HG02763 (cell line): ENCODE data around the gene OR5H15.
"Not testable (repeated sequence)": the region's sequence is repeated elsewhere in the genome, so short reads cannot be mapped to it uniquely, and the experiment has no call there.

Experiments used
- ATAC-seq: cut with Tn5 transposase; IDR thresholded peaks from one replicate; pipeline ENCODE4 v1.9.1; 2021; ENCODE audit warnings: mild to moderate bottlenecking, moderate library complexity; ENCODE audit not compliant: unreplicated experiment

The OR5H15 gene

DNA sequence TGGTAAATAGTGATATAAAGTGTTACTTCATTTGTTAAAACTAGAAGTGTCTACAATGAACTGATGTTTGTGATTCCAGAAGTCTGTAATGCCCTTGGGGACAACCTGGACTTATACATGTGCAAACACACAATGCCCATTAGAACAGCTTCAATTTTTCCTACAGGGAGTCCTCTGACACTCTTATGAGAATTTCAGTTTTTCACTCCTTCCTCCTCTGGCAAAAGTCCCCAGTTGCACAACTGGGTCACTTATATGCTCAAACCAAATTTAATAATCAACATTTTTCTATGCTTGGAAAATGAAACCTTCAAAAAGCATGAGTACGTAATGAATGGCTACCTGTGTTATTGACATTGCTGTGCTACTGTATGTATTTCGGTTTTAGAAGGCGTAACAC, at the start of gene OR5H15:
TSS of gene OR5H15 (plus strand) at position 301 of the 400 bp plus-strand sequence. CDS start 2,004 bp downstream, outside the sequence.
- ATAC-seq = no peak

DNA sequence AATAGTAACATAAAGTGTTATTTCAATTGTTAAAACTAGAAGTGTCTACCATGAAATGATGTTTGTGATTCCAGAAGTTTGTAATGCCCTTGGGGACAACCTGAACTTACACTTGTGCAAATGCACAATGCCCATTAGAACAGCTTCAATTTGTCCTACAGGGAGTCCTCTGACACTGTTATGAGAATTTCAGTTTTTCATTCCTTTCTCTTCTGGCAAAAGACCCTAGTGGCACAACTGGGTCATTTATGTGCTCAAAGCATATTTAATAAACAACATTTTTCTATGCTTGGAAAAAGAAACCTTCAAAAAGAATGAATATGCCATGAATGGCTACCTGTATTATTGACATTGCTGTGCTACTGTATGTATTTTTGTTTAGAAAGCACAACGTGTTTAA, 36.1 kb upstream of the OR5H15 start, which contains the start of gene OR5H1:
TSS of gene OR5H1 (plus strand) at position 301 of the 400 bp plus-strand sequence. CDS start 1,977 bp downstream, outside the sequence.
- ATAC-seq = no peak

DNA sequence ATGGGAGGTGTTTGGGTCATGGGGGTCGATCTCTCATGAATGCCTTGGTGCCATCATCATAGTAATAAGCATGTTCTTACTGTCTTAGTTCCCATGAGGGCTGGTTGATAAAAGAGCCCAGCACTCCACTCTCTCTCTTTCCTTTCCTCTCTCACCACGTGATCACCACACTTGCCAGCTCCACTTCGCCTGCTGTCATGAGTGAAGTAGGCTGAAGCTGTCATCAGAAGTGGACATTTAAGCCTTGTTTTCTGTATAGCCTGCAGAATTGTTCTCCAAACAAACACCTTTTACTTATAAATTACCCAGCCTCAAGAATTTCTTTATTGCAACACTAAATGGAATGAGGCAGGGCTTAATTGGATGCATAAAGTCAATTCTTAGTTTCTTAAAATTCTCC, 29.9 kb upstream of the OR5H15 start:
- no peak for ATAC-seq

DNA sequence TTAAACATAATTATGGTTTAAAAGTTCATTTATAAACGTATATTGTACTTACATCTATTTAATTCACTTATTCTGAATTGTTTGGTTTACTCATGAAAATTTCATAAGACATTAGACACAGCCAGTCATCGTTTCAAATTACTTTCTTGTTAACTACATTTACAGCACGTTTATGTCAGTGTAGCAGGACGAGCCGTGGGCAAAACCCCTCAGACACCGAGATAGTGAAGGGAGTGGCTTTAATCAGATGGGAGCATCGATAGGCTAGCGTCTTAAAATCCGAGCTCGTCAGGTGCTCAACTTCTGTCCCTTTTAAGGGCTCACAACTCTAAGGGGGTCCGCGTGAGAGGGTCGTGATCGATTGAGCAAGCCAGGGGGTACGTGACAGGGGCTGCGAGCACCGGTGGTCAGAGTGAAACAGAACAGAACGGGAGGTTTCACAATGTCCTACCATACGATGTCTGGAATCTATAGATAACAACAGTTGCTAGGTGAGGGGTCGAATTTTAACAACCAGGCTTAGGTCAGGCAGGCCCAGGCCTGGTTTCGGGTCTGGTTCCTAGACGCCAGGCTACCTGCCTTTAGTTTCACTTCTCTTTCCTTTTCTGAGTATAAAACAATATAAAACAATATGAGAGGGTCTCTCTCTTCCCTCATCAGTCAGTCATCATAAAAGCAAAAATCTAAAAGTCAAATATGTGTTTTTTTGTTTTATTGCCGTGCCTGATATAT, 28.5 kb upstream of the OR5H15 start:
- not testable (repeated sequence) for ATAC-seq

GRCh38 chr3:98140531-98140930, 26.0 kb upstream of the OR5H15 start:
- ATAC-seq = no peak

DNA sequence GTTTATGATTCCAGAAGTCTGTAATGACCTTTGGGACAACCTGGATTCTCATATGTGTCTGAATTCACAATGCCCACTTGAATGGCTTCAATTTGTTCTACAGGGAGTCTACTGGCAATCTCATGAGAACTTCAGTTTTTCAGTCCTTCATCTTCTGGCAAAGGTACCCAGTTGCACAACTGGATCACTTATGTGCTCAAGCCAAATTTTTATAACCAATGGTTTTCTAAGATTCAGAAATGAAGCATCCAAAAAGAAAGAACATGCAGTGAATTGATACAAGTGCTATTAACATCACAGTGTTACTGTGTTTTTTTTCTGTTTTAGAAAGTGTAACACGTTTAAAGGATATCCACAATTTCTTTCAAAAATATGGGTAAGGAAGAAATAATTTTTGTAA, 19.3 kb upstream of the OR5H15 start, which contains the start of gene OR5H14:
TSS of gene OR5H14 (plus strand) at position 301 of the 400 bp plus-strand sequence. CDS start 1,907 bp downstream, outside the sequence.
- no peak for ATAC-seq

DNA sequence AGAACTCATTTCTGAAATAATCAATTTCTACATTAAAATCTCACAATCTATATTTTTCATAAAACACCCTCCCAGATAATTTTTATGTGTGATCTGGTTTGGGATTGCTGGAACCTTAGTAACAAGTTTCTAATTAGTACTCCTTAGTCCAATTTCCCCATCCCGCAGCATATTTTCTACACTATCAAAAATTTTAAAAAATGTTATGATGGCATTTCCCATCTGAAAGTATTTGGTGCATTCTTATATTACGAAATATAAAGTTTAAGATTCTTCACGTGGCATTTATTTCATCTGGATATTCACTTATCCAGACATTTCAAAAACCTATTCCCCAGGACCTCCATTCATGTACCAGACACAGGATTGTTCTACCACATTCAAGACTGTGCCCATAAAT, 17.7 kb upstream of the OR5H15 start:
- ATAC-seq = no peak

GRCh38 chr3:98149456-98149855, 17.0 kb upstream of the OR5H15 start:
- not testable (repeated sequence) for ATAC-seq

DNA sequence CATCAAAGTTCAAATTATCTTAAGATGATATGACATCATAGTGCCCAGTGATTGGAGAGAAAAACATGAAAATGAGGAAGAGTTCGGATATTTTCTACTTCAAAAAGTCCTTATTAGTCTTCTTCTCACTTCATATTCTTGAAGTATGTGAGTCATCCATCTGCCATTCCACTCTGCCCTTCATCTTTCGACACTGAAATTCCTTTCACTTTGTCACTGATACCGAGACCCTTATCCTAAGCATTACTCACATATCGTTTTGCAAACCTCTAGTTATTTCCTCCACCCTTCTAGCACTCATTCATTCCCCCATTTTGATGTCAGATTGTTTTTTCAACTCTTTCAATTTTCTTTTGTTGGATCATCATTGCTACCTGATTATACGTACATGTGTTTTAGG, 15.3 kb upstream of the OR5H15 start:
- ATAC-seq = no peak

GRCh38 chr3:98171071-98171470, 4.6 kb downstream of the OR5H15 start:
- no peak for ATAC-seq

- ATAC-seq = no peak
Observed at GRCh38 chr3:98172621-98173020, 6.1 kb downstream of the OR5H15 start.

DNA sequence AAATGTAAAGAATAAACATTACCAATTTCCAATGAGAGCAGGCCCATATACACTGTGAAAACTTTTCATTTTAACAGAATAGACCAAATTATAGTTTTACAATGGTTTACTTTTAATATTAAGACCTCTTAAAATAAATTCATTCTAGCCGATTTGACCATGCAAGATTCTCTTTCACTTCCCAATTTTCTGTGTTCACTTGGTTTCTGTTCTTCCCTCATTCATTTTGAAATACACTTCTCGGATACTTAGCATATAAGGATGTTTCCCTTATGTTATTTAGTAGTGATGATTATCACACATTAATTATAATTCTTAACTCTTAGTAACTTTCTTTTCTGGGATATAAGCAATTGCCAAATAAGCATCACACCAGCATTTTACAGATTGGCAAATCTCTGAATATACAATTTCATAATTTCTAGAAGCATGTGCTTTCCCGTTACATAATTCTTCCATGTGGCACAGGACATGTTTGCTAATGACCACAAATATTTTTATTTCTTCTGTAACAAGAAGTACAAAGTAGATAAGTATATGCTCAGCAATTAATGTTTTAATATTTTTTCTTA, 13.9 kb downstream of the OR5H15 start:
- no peak for ATAC-seq

GRCh38 chr3:98182196-98182595, 15.7 kb downstream of the OR5H15 start:
- ATAC-seq = no peak

DNA sequence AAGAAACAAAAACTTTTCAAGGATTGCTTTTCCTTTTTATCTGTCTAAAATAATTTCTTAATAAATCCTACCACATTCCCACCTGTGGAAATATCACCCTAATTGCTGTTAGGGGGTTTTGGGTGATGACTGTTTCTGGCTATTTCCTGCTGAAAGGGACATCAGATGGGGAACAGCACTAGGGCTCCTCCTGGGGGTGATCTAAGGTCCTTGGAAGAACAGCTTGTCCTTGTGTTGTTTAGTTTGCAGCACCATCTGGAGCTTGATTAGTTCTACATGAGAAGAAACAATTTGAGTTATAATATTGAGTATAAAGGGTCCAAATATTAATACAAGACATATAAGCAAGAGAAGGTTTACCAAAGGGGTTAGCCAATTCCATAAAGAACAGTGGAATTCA, 18.7 kb downstream of the OR5H15 start:
- ATAC-seq = no peak

DNA sequence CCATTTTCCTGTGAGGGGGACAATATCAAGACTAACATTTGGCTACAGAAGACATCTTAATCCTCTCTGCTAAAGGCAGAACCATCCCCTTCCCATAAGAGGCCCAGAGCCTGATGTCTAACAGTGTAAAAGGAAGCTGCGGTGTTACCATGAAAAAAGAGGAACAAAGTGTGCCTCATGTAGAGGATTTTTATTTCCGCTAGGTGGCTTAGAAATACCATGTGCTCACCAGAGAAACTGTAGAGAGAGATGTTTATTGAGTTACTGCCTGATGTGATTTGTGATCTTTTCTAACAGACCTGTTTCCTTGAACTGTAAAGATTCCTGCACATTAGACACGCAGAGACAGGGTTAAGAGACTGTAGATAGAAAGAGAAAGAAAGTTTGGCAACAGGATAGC, 22.0 kb downstream of the OR5H15 start:
- ATAC-seq = peak; percentile 50

DNA sequence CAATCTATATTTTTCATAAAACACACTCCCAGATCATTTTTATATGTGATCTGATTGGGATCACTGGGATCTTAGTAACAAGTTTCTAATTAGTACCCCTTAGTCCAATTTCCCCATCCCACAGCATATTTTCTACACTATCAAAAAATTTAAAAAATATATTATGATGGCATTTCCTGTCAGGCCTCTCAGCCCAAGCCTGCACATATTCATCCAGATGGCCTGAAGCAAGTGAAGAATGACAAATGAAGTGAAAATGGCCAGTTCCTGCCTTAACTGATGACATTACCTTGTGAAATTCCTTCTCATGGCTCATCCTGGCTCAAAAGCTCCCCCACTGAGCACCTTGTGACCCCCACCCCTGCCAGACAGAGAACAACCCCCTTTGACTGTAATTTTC, 24.4 kb downstream of the OR5H15 start:
- not testable (repeated sequence) for ATAC-seq

- ATAC-seq = not testable (repeated sequence)
Observed at GRCh38 chr3:98196293-98196692, 29.8 kb downstream of the OR5H15 start.

DNA sequence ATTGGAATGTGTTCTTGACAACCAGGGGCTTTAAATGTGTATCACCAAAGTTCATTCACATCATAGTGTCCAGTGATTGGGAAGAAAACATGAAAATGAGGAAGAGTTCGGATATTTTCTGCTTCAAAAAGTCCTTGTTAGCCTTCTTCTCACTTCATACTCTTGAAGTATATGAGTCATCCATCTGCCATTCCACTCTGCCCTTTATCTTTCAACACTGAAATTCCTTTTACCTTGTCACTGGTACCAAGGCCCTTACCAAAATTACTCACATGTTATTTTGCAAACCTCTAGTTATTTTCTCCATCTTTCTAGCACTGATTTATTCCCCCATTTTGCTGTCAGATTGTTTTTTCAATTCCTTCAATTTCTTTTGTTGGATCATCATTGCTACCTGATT, 32.5 kb downstream of the OR5H15 start:
- ATAC-seq = no peak

- no peak for ATAC-seq
Observed at GRCh38 chr3:98209244-98209643, 42.7 kb downstream of the OR5H15 start.

- no peak for ATAC-seq
Observed at GRCh38 chr3:98213276-98213675, 46.8 kb downstream of the OR5H15 start.

- ATAC-seq = no peak
Observed at GRCh38 chr3:98215051-98215450, 48.6 kb downstream of the OR5H15 start.
